Activated CD4-positive, alpha-beta memory T cell treated with anti-CD3 and anti-CD28 coated beads, Interleukin-2, amount 10 ng/mL, durations not matched to agents 7 days and 5 days (primary cell): ENCODE data around the gene CHST8. TPM values are rescaled to one million over a fixed set of nuclear protein-coding genes. Genes with fewer than 3 reads are reported as not detected.
A peak's percentile ranks its signal among the peaks of the same experiment; 100 is the strongest.

Experiments
- CTCF ChIA-PET: fragments of 350-600 bp; sonication (Branson Sonifier 250); formaldehyde crosslinking; loops from one replicate; lab custom pipeline; 2021; ENCODE audit warnings: antibody characterized with exemption, inconsistent platforms; lab: Charles Lee
- POLR2A ChIA-PET: fragments of 350-600 bp; sonication (Branson Sonifier 250); formaldehyde crosslinking; loops from one replicate; lab custom pipeline; 2021; ENCODE audit warnings: antibody characterized with exemption; lab: Charles Lee
- DNase-seq: peaks from one replicate; pipeline ENCODE4 v3.0.0-alpha.2; 2020
- H3K27ac Mint-ChIP-seq: one replicate; pipeline ENCODE4 v1.8.0; 2021; ENCODE audit warnings: mild to moderate bottlenecking, mixed read lengths
- H3K27me3 Mint-ChIP-seq: one replicate; pipeline ENCODE4 v1.8.0; 2021; ENCODE audit warnings: mixed read lengths
- H3K36me3 Mint-ChIP-seq: one replicate; pipeline ENCODE4 v1.8.0; 2021; ENCODE audit warnings: low read depth, mixed read lengths
- H3K4me1 Mint-ChIP-seq: one replicate; pipeline ENCODE4 v1.8.0; 2021; ENCODE audit warnings: mixed read lengths
- H3K4me3 Mint-ChIP-seq: one replicate; pipeline ENCODE4 v1.8.0; 2021; ENCODE audit warnings: mild to moderate bottlenecking, mixed read lengths
- H3K9me3 Mint-ChIP-seq: one replicate; pipeline ENCODE4 v1.8.0; 2021; ENCODE audit warnings: mixed read lengths
- total RNA-seq, 2 experiments: library from RNA; stranded (reverse); gene quantifications; one replicate each; pipeline ENCODE4 v1.2.3, GENCODE V29; 2021

Gene CHST8
- total RNA-seq, 2 experiments from 2014 or later: not detected

DNA sequence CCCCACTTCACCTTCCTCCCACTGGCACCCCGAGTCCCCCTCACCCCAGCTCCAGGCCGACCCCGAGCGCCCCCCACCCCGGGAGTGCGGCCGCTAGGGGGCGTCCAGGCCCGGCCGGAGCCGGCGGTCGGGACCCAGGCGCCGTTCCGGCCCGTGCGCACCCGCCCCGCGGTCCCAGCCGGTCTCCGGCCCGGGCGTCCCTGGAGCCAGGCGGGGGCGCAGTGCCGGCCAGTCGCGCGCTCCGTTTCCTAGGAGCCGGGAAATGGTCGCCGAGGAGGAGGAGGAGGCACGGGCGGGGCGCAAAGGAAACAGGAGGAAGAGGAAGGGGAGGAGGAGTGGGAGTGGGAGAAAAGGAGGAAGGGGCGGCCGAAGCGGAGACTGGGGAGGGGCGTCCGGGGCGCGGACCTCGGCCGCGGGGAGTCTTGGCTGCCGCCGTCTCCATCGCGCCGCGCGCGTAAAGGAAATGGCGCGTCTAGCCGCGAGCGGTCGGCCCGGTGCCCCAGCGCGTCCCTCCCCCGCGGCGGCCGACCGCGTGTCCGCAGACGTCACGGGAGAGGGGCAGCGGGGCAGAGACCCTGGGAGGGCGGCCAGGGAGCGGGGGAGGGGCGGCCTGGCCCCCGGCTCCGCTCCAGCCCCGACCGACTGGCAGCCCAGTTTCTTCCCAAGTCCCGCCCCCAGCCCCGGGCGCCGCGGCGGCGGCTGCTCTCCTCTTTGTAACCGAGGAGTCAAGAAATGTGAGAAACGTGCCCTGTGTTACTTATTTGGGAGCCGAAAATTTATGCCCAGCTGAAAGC is 173.8 kb downstream of the CHST8 start:
- no peaks in the 10 kb centered on the region for H3K36me3 Mint-ChIP-seq
- H3K27ac Mint-ChIP-seq: peak overlapping the region; percentile 63
- peaks cover 28% of the 10 kb centered on the region for H3K27me3 Mint-ChIP-seq
- H3K4me3 Mint-ChIP-seq: peak overlapping the region; percentile 71
- no peaks in the 10 kb centered on the region for H3K9me3 Mint-ChIP-seq
- ChIA-PET POLR2A (interaction anchor here (0.7 to 4.4 kb wide), 10 partner anchors 9 to 515 kb away, joined by 3 to 75 read pairs (median 4); no protein-coding TSS in a partner anchor), CTCF (interaction anchor here (0.7 to 3.1 kb wide), 18 partner anchors 8 to 376 kb away, joined by 3 to 20 read pairs (median 4); no protein-coding TSS in a partner anchor)
- H3K4me1 Mint-ChIP-seq: peaks cover 17% of the 10 kb centered on the region
- peak; percentile 64 for DNase-seq

- Mint-ChIP-seq H3K36me3 (no peaks in the 10 kb centered on the region), H3K9me3 (no peaks in the 10 kb centered on the region), H3K27me3 (peaks cover 26% of the 10 kb centered on the region), H3K4me3 (peak within 1 kb of the TSS; percentile 78), H3K27ac (peak within 1 kb of the TSS; percentile 74), H3K4me1 (peaks cover 15% of the 10 kb centered on the region)
- peak; percentile 43 for DNase-seq
- ChIA-PET CTCF (interaction anchor here (0.9 to 3.1 kb wide), 7 partner anchors 9 to 375 kb away, joined by 3 to 20 read pairs (median 4); no protein-coding TSS in a partner anchor), POLR2A (interaction anchor here (0.7 to 4.4 kb wide), 11 partner anchors 9 to 569 kb away, joined by 3 to 75 read pairs (median 4); partner anchors contain the start of genes GPI and LSM14A)
Measured at GRCh38 chr19:33796164-33796875, 174.6 kb downstream of the CHST8 start, which contains the start of gene KCTD15. TSS of gene KCTD15 (plus strand) at chr19:33796870. CDS start at chr19:33800455, 3,585 bp downstream.

DNA sequence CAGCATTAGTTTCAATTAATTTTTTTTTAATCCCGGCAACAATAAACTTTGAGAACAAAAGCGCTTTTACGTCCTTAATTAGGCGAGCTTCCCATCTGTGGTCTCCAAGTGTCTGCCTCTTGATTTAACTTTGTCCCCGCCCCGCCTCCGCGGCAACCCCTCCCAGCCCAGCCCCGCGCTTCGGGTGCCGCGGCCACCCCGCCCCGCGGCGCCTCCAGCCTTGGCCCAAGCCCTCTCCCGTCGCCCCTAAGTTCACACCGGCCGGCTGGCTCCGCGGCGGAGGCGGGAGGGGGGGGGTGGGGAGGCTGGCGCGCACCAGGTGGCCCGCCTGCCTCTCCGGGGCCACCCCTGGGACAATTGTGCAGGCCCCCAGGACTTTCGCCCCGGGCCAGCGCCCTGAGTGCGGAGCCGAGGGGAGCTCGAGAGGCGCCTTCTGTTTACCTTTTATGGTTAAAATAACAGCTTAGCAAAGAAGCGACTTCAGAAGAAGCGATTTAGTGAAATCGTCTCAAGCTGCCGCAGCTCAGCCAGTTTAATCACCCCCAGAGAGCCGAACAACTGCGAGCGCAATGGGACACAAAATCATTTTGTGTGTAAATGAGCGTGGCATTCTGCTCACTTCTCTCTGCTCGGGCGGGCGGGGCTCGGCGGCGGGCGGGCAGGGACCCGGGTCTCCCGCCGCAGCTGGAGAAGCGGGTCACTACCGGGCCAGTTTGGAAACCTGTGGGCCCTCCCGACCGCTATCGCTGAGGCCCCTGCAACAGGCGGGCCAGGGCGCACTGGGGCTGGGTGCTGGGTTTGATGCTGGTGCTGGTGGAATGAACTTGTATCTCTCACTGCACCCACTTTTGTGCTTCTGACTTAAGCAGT is 176.3 kb downstream of the CHST8 start:
- Mint-ChIP-seq H3K4me3 (peak overlapping the region; percentile 78), H3K4me1 (peaks cover 12% of the 10 kb centered on the region), H3K27me3 (peaks cover 20% of the 10 kb centered on the region), H3K9me3 (no peaks in the 10 kb centered on the region), H3K27ac (peak overlapping the region; percentile 74), H3K36me3 (no peaks in the 10 kb centered on the region)
- peak; percentile 55 for DNase-seq
- POLR2A ChIA-PET: interaction anchor here (0.9 to 4.4 kb wide), 9 partner anchors 8 to 425 kb away, joined by 3 to 75 read pairs (median 8); partner anchors contain the start of gene LSM14A
- CTCF ChIA-PET: interaction anchor here (0.7 to 3.1 kb wide), 5 partner anchors 9 to 347 kb away, joined by 3 to 20 read pairs (median 6); no protein-coding TSS in a partner anchor

GRCh38 chr19:33798681-33799111 is 176.9 kb downstream of the CHST8 start:
- peaks cover 15% of the 10 kb centered on the region for H3K27me3 Mint-ChIP-seq

DNA sequence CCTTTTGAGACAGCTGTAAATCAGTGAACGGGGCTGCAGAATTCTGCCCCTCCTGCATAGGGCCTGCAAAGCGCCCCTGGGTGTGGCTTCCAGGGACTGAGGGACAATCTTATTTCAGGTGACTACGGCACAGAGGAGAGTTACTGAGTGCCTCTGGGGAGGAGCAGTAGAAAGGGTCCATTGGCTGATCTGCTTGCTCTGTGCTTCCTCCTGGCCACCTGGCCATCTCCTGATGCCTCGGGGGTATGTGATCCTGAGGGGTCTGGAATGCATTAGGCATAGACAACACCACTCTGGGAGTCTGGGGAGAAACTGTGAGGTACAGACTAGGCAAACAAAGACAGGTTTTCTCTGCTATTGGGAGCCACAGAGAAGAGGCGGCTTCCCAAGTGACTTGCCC is 177.7 kb downstream of the CHST8 start:
- ChIA-PET POLR2A (no interaction called here), CTCF (interaction anchor here (1.9 kb wide), 1 partner anchor 21 kb away, joined by 5 read pairs; no protein-coding TSS in a partner anchor)
- H3K27ac Mint-ChIP-seq: no peak overlapping the region
- no peak for DNase-seq
- H3K4me1 Mint-ChIP-seq: peaks cover 10% of the 10 kb centered on the region
- no peak overlapping the region for H3K4me3 Mint-ChIP-seq
- H3K9me3 Mint-ChIP-seq: no peaks in the 10 kb centered on the region
- peaks cover 15% of the 10 kb centered on the region for H3K27me3 Mint-ChIP-seq
- H3K36me3 Mint-ChIP-seq: no peaks in the 10 kb centered on the region

More at GRCh38 chr19:33798681-33799111, 176.9 kb downstream of the CHST8 start:
- DNase-seq: no peak
- ChIA-PET POLR2A (interaction anchor here (1.5 to 3.2 kb wide), 3 partner anchors 12 to 21 kb away, joined by 8 to 75 read pairs (median 10); no protein-coding TSS in a partner anchor), CTCF (interaction anchor here (1.4 to 3.1 kb wide), 3 partner anchors 20 to 71 kb away, joined by 5 to 20 read pairs (median 6); no protein-coding TSS in a partner anchor)
- Mint-ChIP-seq H3K9me3 (no peaks in the 10 kb centered on the region), H3K4me1 (peaks cover 10% of the 10 kb centered on the region), H3K36me3 (no peaks in the 10 kb centered on the region), H3K4me3 (peak overlapping the region; percentile 37), H3K27ac (no peak overlapping the region)

DNA sequence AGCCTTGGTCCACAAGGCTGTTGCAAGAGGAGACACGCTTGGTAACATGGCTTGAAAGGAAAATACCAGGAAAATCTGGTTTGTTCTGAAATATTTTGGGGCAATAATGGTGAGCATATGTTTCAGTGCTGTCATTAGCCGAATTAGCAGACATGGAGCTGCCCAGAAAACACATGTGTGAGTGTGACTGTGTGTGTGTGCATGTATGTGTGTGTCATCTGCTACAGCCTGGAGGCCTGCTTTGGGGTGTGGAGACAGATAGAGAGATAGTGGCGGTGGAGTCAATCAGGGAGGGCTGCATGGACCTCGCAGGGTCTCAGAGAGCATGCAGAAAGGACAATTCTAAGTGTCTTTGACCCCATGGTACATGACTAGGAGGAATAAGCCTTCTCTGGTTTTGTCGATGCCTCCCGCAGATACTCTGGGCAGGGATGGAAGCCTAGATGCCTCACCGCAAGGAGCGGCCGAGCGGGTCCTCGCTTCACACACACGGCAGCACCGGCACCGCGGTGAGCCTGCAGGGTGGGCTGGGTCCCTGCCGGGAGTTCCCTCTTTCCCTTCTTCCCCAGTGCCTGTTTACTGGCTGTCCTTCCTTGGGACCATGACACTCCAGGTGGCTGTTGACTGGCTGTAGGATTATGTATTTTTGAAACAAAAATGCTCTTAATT is 178.4 kb downstream of the CHST8 start:
- Mint-ChIP-seq H3K27ac (no peak overlapping the region), H3K9me3 (no peaks in the 10 kb centered on the region), H3K36me3 (no peaks in the 10 kb centered on the region), H3K4me3 (no peak overlapping the region), H3K27me3 (peaks cover 15% of the 10 kb centered on the region), H3K4me1 (peaks cover 10% of the 10 kb centered on the region)
- ChIA-PET POLR2A (no interaction called here), CTCF (interaction anchor here (1.9 kb wide), 1 partner anchor 22 kb away, joined by 5 read pairs; no protein-coding TSS in a partner anchor)
- no peak for DNase-seq

GRCh38 chr19:33801411-33801810 is 179.7 kb downstream of the CHST8 start:
- Mint-ChIP-seq H3K4me3 (no peak overlapping the region), H3K9me3 (no peaks in the 10 kb centered on the region), H3K27ac (no peak overlapping the region), H3K27me3 (peaks cover 15% of the 10 kb centered on the region), H3K36me3 (peaks cover 6% of the 10 kb centered on the region), H3K4me1 (peaks cover 18% of the 10 kb centered on the region)
- no peak for DNase-seq
- ChIA-PET CTCF (interaction anchor here (0.6 kb wide), 1 partner anchor 92 kb away, joined by 3 read pairs; no protein-coding TSS in a partner anchor), POLR2A (interaction anchor here (1.3 kb wide), 1 partner anchor 18 kb away, joined by 5 read pairs; no protein-coding TSS in a partner anchor)

DNA sequence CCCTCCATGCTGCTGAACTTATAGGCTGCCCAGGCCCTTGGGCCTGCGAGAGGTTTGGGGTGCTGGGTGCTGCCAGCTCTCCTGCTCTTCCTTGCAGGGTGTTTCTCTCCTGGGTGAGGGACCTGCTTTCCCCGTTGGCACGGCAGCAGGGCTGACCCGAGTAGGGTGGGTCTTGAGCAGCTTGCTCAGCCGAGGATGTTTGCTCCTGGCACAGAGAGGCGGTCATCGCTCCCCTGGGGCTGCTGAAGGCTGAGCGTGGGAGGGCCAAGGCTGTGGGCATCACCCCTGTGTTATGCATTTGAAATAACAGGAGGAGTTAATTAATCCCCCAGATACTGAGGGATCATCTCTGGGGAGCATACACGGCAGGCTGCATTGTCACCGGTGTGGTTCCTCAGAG is 180.2 kb downstream of the CHST8 start:
- H3K27ac Mint-ChIP-seq: no peak overlapping the region
- H3K4me3 Mint-ChIP-seq: no peak overlapping the region
- peaks cover 14% of the 10 kb centered on the region for H3K27me3 Mint-ChIP-seq
- H3K9me3 Mint-ChIP-seq: no peaks in the 10 kb centered on the region
- DNase-seq: no peak
- peaks cover 23% of the 10 kb centered on the region for H3K4me1 Mint-ChIP-seq
- ChIA-PET POLR2A (interaction anchor here (1.3 kb wide), 1 partner anchor 17 kb away, joined by 5 read pairs; no protein-coding TSS in a partner anchor), CTCF (interaction anchor here (0.6 kb wide), 1 partner anchor 91 kb away, joined by 3 read pairs; no protein-coding TSS in a partner anchor)
- H3K36me3 Mint-ChIP-seq: peaks cover 6% of the 10 kb centered on the region

DNA sequence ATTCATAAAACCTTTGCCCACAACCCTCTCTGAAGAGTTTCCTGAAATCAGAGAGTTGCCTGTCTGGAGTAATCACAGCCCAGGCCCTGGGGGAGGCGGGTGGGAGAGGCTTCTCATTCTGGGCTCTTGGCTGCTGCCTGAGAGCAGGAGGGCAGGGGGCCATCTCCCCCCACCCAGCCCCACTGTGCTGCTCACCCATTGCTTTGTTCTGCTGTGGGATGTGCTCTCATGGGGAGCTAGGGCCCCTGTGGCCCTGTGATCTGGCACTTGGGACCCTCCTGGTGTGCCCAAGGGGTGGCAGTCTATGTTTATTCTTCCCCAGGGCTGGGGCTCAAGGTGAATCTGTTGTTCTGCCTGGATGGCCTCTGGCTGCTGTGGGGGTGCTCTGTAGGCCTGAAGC is 181.0 kb downstream of the CHST8 start:
- Mint-ChIP-seq H3K27me3 (peaks cover 9% of the 10 kb centered on the region), H3K4me1 (peaks cover 23% of the 10 kb centered on the region), H3K9me3 (no peaks in the 10 kb centered on the region), H3K27ac (no peak overlapping the region), H3K4me3 (no peak overlapping the region), H3K36me3 (peaks cover 6% of the 10 kb centered on the region)
- ChIA-PET CTCF (no interaction called here), POLR2A (no interaction called here)
- no peak for DNase-seq

- ChIA-PET POLR2A (no interaction called here), CTCF (interaction anchor here (0.6 kb wide), 1 partner anchor 9 kb away, joined by 4 read pairs; no protein-coding TSS in a partner anchor)
- Mint-ChIP-seq H3K27me3 (peaks cover 9% of the 10 kb centered on the region), H3K36me3 (peaks cover 6% of the 10 kb centered on the region), H3K27ac (no peak overlapping the region), H3K4me3 (no peak overlapping the region), H3K9me3 (no peaks in the 10 kb centered on the region), H3K4me1 (peaks cover 27% of the 10 kb centered on the region)
- DNase-seq: no peak
Measured at GRCh38 chr19:33803383-33803782, 181.6 kb downstream of the CHST8 start.
